Measurements from ENCODE around the gene GUCY1A1. TPM values are rescaled to one million over a fixed set of nuclear protein-coding genes. Genes with fewer than 3 reads are reported as not detected.

Gene GUCY1A1
- total RNA-seq, 1 donor from 2014 or later, result 63.1 TPM

- peaks cover 23% of the 10 kb centered on the region for H3K4me1 ChIP-seq
- no peak overlapping the region for H3K4me3 ChIP-seq
- no peak for TF ChIP-seq CTCF (IDR thresholded peaks at IDR 0.05)
- no peaks in the 10 kb centered on the region for H3K36me3 ChIP-seq
- no peaks in the 10 kb centered on the region for H3K27me3 ChIP-seq (ENCODE audit: low read depth)
- DNase-seq (no peak), ATAC-seq (no peak)
- intact Hi-C loops (cut with DNase I), result no loop called here
- H3K9me3 ChIP-seq, result no peaks in the 10 kb centered on the region
- no peak overlapping the region for H3K27ac ChIP-seq
These were observed 5.7 kb downstream of the GUCY1A1 start for GRCh38 chr4:155672342-155672741.

GRCh38 chr4:155673453-155673979, 6.9 kb downstream of the GUCY1A1 start:
- Histone ChIP-seq H3K9me3 (no peaks in the 10 kb centered on the region), H3K4me1 (peaks cover 16% of the 10 kb centered on the region), H3K27me3 (ENCODE audit: low read depth) (no peaks in the 10 kb centered on the region), H3K27ac (peak overlapping the region; percentile 15), H3K4me3 (no peak overlapping the region), H3K36me3 (no peaks in the 10 kb centered on the region)
- no peak for TF ChIP-seq CTCF (IDR thresholded peaks at IDR 0.05)
- DNase-seq, result no peak
- no peak for ATAC-seq
- intact Hi-C loops (cut with DNase I), result no loop called here

GRCh38 chr4:155674669-155675071, 8.0 kb downstream of the GUCY1A1 start:
- Histone ChIP-seq H3K36me3 (no peaks in the 10 kb centered on the region), H3K27ac (no peak overlapping the region), H3K4me3 (no peak overlapping the region), H3K4me1 (peaks cover 16% of the 10 kb centered on the region), H3K9me3 (no peaks in the 10 kb centered on the region), H3K27me3 (ENCODE audit: low read depth) (no peaks in the 10 kb centered on the region)
- ATAC-seq (no peak), DNase-seq (no peak)
- TF ChIP-seq CTCF (IDR thresholded peaks at IDR 0.05), result no peak
- intact Hi-C loops (cut with DNase I), result no loop called here

GRCh38 chr4:155675709-155676429, 9.2 kb downstream of the GUCY1A1 start:
- peaks cover 16% of the 10 kb centered on the region for H3K4me1 ChIP-seq
- no peaks in the 10 kb centered on the region for H3K27me3 ChIP-seq (ENCODE audit: low read depth)
- H3K4me3 ChIP-seq, result peak overlapping the region; percentile 6
- H3K9me3 ChIP-seq, result no peaks in the 10 kb centered on the region
- H3K27ac ChIP-seq, result peak overlapping the region; percentile 22
- H3K36me3 ChIP-seq, result no peaks in the 10 kb centered on the region
- TF ChIP-seq CTCF (IDR thresholded peaks at IDR 0.05), result no peak
- peak; percentile 51 to 68 for ATAC-seq
- DNase-seq, result no peak
- intact Hi-C loops (cut with DNase I), result no loop called here

- Histone ChIP-seq H3K4me1 (peaks cover 16% of the 10 kb centered on the region), H3K36me3 (no peaks in the 10 kb centered on the region), H3K27me3 (ENCODE audit: low read depth) (no peaks in the 10 kb centered on the region), H3K27ac (peak overlapping the region; percentile 41), H3K9me3 (no peaks in the 10 kb centered on the region), H3K4me3 (peak overlapping the region; percentile 6)
- DNase-seq, result no peak
- intact Hi-C loops (cut with DNase I), result no loop called here
- TF ChIP-seq CTCF (IDR thresholded peaks at IDR 0.05), result no peak
- ATAC-seq, result peak in 1 of 2 donors; percentile 78
These were observed 9.8 kb downstream of the GUCY1A1 start for GRCh38 chr4:155676430-155676825.
